NCI-H510A treated with DMSO at 0.1 percent for 48 hours (cell line): ENCODE data around the gene MOB3A.
"Not testable (repeated sequence)": the region's sequence is repeated elsewhere in the genome, so short reads cannot be mapped to it uniquely, and the experiment has no call there.

Source experiments
- DNase-seq: peaks from one replicate; lab custom pipeline; 2025; lab: John Stamatoyannopoulos, UW

MOB3A gene

GRCh38 chr19:2108251-2109016 is 12.3 kb upstream of the MOB3A start:
- DNase-seq = no peak

GRCh38 chr19:2103045-2103707 is 7.0 kb upstream of the MOB3A start:
- DNase-seq = no peak

GRCh38 chr19:2101417-2102335 is 5.5 kb upstream of the MOB3A start:
- no peak for DNase-seq

- DNase-seq = no peak
Measured at GRCh38 chr19:2100719-2101061, 4.6 kb upstream of the MOB3A start.

- no peak for DNase-seq
Measured at GRCh38 chr19:2099937-2100718, 4.0 kb upstream of the MOB3A start.

DNA sequence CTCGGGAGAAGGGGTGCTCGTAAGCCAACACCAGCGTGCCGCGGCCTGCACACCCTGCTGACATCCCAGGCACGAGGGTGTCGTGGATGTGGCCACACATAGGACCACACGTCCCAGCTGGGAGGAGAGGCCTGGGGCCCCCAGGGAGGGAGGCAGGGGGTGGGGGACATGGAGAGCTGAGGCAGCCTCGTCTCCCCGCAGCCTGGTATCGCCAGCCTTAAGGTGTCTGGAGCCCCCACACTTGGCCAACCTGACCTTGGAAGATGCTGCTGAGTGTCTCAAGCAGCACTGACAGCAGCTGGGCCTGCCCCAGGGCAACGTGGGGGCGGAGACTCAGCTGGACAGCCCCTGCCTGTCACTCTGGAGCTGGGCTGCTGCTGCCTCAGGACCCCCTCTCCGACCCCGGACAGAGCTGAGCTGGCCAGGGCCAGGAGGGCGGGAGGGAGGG is 3.0 kb upstream of the MOB3A start:
- DNase-seq = no peak

DNA sequence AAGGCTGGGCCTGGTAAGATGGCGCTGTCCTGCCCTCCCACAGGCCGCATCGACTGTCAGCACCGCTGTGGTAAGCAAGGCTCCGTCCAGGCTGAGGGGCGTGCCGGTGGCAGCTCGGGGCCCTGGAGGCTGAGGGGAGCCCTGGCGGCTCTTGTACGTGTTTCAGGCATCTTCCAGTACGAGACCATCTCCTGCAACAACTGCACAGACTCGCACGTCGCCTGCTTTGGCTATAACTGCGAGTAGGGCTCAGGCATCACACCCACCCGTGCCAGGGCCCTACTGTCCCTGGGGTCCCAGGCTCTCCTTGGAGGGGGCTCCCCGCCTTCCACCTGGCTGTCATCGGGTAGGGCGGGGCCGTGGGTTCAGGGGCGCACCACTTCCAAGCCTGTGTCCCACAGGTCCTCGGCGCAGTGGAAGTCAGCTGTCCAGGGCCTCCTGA is 1.8 kb upstream of the MOB3A start:
- no peak for DNase-seq

DNA sequence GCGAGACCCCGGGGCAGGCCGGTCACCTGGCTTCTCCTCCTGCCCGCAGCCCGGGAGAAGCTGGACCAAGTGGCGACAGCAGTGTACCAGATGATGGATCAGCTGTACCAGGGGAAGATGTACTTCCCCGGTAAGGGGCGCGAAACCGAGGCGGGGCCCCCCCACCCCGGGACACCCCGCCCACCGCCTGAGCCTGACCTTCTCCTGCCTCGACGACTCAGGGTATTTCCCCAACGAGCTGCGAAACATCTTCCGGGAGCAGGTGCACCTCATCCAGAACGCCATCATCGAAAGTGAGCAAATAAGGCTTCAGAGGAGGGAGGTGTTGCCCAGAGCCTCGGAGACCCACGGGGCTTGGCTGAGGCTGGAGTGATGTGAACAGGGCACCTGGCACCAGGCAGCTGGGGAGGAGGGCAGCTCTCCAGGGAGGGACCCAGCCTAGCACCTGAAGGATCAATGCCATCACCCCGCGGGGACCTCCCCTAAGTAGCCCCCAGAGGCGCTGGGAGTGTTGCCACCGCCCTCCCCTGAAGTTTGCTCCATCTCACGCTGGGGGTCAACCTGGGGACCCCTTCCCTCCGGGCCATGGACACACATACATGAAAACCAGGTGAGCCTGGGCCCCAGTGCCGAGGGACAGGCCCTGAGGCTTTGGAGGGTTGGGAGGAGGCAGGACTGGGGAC is 1.2 kb upstream of the MOB3A start:
- no peak for DNase-seq

DNA sequence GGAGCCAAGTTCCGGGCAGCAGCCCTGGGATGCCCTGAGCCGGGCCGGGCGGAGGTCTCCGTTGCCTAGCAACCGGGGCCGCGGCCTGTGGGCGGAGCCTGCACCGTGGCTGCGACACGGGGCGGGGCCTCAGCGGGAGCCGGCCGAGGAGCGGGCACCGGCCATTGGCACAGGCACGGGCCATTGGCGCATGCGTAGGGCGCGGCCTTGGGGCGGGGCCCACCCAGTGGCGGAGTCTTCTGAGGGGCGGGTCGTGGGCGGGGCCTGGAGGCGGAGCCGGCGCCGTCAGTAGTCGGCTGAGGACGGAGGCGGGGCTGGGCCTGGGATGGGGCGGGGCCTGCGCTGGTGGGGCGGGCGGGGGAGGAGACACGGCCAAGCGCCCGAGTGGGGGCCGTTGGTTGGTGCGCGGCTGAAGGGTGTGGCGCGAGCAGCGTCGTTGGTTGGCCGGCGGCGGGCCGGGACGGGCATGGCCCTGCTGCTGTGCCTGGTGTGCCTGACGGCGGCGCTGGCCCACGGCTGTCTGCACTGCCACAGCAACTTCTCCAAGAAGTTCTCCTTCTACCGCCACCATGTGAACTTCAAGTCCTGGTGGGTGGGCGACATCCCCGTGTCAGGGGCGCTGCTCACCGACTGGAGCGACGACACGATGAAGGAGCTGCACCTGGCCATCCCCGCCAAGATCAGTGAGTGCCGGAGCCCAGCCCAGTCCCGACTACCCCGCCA is 515 bp upstream of the MOB3A start, which contains the start of gene IZUMO4:
IZUMO4 (plus strand) TSS at position 436 of the 723 bp plus-strand sequence; CDS start at position 467, 31 bp downstream.
- peak; percentile 93 for DNase-seq

- DNase-seq = not testable (repeated sequence)
Measured at GRCh38 chr19:2091926-2092525, 4.1 kb downstream of the MOB3A start.

DNA sequence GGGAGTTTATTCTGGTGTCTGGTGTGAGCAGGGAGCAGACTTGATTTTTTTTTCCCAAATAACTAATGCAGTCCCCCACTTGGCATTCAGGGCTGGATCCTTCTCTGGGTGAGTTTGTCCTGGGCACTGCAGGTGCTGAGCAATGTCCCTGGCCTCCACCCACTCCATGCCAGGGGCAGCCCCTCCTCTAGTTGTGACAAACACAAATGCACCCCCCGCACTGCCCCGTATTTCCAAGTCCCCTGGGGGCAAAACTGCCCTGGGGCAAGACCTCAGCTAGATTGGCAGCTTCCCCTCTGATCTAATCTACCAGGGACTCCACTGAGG is 6.4 kb downstream of the MOB3A start:
- no peak for DNase-seq

GRCh38 chr19:2089001-2089711 is 7.0 kb downstream of the MOB3A start:
- peak; percentile 34 for DNase-seq

DNA sequence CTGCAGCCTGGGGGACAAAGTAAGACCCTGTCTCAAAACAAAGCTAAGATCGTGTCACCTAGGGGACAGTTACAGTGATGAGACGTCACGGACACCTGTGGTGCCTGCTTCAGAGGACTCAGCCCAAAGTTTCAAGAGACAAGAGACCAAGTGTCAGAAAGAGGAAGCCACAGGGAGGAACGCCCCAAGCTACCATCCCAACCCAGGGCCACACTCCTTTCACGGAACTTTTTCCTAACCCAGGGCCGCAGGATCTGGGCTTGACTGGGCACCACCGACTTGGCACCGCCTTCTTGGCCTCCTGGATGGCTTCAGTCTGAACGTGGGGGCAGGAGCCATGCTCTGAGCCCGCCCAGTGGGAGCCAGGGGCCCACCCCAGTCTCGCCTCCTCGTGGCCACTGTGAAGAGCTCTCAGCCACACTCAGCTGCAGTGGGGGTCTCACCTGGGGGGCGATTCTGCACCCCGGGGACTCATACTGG is 8.5 kb downstream of the MOB3A start:
- DNase-seq = no peak

- not testable (repeated sequence) for DNase-seq
Measured at GRCh38 chr19:2086695-2087620, 9.2 kb downstream of the MOB3A start.

DNA sequence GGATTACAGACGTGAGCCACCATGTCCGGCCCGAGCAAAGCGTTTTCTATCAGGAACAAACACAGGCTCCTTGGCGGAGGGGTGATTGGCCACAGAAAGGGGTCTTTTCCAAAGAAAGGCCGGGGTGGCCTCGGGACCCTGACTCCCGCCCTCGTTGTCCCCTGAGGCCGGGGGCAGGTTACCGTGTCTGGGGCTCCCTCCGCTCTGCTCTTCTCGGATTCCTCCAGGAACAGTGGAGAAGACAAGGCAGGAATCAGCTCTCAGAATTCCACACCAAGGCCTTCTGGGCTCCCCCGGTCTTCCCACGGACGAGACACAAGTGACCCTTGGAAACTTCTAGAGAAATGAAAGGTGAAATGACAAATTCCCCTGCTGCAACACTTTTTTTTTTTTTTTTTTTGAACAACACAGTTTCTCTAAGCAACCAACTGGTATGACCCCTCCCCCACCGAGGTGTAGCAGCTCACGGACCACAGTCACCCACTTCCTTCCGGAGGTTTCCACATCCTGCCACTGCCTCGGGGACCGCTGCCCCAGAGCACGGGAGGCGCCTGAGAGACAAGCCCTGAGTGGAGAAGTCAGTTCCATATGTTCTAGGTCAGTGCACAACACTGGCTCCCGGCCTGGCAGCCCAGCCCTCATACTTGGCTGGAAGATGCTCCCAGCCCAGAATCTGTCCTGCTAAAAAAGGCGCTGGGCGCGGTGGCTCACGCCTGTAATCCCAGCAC is 11.0 kb downstream of the MOB3A start:
- DNase-seq = no peak

- no peak for DNase-seq
Measured at GRCh38 chr19:2083174-2083854, 12.8 kb downstream of the MOB3A start.
